ENCODE measurements around the gene TMEM256. TPM values are rescaled to one million over a fixed set of nuclear protein-coding genes. Genes with fewer than 3 reads are reported as not detected.
A peak's percentile ranks its signal among the peaks of the same experiment; 100 is the strongest.

Gene TMEM256
- total and polyA plus RNA-seq, 2 of the 8 experiments (the other 6 are each of a cell fraction or from before 2014, with no cell fraction given): 97.0 to 350 TPM

DNA sequence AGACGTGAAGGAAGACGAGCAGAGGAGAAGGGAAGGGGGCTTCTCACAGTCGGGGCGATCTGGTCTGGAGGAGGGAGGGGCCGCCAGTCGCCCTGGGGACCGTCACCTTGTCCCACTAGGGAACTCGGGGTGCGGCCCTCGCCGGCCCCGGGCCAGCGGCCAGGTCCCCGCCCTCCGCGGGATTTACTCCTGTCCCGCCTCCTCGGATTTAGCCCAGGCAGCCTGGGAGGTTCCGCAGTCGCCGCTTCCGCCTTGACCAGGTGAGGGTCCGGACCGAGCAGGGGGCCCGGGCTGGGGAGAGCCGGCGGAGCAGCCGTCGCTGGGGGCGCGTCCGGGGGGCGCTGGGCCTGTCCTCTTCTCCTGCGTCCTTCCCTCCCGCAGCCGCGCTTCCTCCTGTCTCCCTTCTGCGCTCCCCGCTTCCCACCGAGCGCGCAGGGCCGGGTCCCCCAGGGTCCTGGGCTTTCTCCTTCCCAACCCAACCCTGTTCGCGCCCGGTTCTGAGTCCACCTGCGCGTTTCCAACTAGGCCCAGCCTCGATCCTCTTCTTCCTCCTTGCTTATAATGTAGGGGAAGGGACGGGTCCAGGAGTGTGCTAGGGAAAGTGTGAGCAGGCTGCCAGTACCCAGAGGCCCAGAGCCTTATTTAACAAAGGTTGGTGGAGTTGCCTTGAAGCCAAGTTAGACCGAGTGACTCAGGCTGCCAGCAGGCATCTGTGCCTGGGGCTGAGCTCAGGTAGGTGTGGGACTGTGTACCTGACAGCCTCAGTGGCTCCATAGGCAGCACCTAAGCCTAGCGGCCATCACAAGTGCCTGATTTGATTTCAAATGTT, 22.8 kb downstream of the TMEM256 start, which contains the start of gene TNK1 (continued):
- TF ChIP-seq, protein P1, sequence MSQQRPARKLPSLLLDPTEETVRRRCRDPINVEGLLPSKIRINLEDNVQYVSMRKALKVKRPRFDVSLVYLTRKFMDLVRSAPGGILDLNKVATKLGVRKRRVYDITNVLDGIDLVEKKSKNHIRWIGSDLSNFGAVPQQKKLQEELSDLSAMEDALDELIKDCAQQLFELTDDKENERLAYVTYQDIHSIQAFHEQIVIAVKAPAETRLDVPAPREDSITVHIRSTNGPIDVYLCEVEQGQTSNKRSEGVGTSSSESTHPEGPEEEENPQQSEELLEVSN (IDR thresholded peaks at IDR 0.05): no peak
- TF ChIP-seq CEBPB (IDR thresholded peaks at IDR 0.05; ENCODE audit: low read depth, low read length) (no peak), KDM1A (IDR thresholded peaks at IDR 0.05; ENCODE audit: borderline replicate concordance, low read length) (no peak), CHD1 (IDR thresholded peaks at IDR 0.05; ENCODE audit: low read depth, low read length) (no peak), KDM4A (IDR thresholded peaks at IDR 0.05; ENCODE audit: low read depth, low read length, severe bottlenecking) (peak; percentile 60), GTF2F1 (IDR thresholded peaks at IDR 0.05; ENCODE audit: borderline replicate concordance, low read depth, low read length) (no peak), KDM5A (IDR thresholded peaks at IDR 0.05; ENCODE audit: low read length) (no peak), NRF1 (IDR thresholded peaks at IDR 0.05; ENCODE audit: low read depth, low read length) (no peak), CREB1 (IDR thresholded peaks at IDR 0.05) (no peak), PHF8 (conservative IDR thresholded peaks at IDR 0.05; ENCODE audit: low read depth, low read length) (0 out of 2 replicates have a peak, but pooled peaks have one; percentile 42), GABPA (IDR thresholded peaks at IDR 0.05; ENCODE audit: borderline replicate concordance, insufficient read depth, low read length) (no peak), RNF2 (IDR thresholded peaks at IDR 0.05; ENCODE audit: borderline replicate concordance, low read depth, low read length, missing control alignments, poor library complexity, severe bottlenecking) (no peak), BCL11A (IDR thresholded peaks at IDR 0.05; ENCODE audit: low read depth in 2 of 2, low read length in 2 of 2) (no peak), SIN3A (conservative IDR thresholded peaks at IDR 0.05 in 1 of 2, IDR thresholded peaks at IDR 0.05 in 1 of 2; ENCODE audit: low read depth in 1 of 2, low read length in 2 of 2) (peak in 1 of 2 experiments; percentile 44; a peak in 1 of 4 replicates), SRF (IDR thresholded peaks at IDR 0.05; ENCODE audit: low read depth, low read length) (no peak)

Data from H1 (cell line).